Duodenal mucosa (tissue), 2 donors: ENCODE results near the gene MAPK13.
"Not testable (repeated sequence)": the region's sequence is repeated elsewhere in the genome, so short reads cannot be mapped to it uniquely, and the experiment has no call there.

ENCODE experiments used
- H3K27ac ChIP-seq: one replicate; pipeline ENCODE4 v1.7.0; 2013; ENCODE audit warnings: low read depth, low read length
- H3K27me3 ChIP-seq, 2 donors: one replicate each; pipeline ENCODE4 v1.7.0; 2013; ENCODE audit warnings: low read length in 2 of 2, control low read depth in 1 of 2; ENCODE audit not compliant: insufficient read depth in 2 of 2, control insufficient read depth in 1 of 2
- H3K36me3 ChIP-seq, 2 donors: one replicate each; pipeline ENCODE4 v1.7.0; 2013; ENCODE audit warnings: low read length in 2 of 2, control low read depth in 1 of 2; ENCODE audit not compliant: insufficient read depth in 2 of 2, control insufficient read depth in 1 of 2
- H3K4me1 ChIP-seq, 2 donors: one replicate each; pipeline ENCODE4 v1.7.0; 2013; ENCODE audit warnings: low read length in 2 of 2, control low read depth in 1 of 2; ENCODE audit not compliant: insufficient read depth in 2 of 2, control insufficient read depth in 1 of 2
- H3K4me3 ChIP-seq, 2 donors: one replicate each; pipeline ENCODE4 v1.7.0; 2013; ENCODE audit warnings: low read length in 2 of 2, low read depth in 1 of 2
- H3K9ac ChIP-seq, 2 donors: one replicate each; pipeline ENCODE4 v1.7.0; 2013; ENCODE audit warnings: low read length in 2 of 2, low read depth in 1 of 2
- H3K9me3 ChIP-seq, 2 donors: one replicate each; pipeline ENCODE4 v1.7.0; 2013; ENCODE audit warnings: low read length in 2 of 2, control low read depth in 1 of 2; ENCODE audit not compliant: control insufficient read depth in 1 of 2

The MAPK13 gene

DNA sequence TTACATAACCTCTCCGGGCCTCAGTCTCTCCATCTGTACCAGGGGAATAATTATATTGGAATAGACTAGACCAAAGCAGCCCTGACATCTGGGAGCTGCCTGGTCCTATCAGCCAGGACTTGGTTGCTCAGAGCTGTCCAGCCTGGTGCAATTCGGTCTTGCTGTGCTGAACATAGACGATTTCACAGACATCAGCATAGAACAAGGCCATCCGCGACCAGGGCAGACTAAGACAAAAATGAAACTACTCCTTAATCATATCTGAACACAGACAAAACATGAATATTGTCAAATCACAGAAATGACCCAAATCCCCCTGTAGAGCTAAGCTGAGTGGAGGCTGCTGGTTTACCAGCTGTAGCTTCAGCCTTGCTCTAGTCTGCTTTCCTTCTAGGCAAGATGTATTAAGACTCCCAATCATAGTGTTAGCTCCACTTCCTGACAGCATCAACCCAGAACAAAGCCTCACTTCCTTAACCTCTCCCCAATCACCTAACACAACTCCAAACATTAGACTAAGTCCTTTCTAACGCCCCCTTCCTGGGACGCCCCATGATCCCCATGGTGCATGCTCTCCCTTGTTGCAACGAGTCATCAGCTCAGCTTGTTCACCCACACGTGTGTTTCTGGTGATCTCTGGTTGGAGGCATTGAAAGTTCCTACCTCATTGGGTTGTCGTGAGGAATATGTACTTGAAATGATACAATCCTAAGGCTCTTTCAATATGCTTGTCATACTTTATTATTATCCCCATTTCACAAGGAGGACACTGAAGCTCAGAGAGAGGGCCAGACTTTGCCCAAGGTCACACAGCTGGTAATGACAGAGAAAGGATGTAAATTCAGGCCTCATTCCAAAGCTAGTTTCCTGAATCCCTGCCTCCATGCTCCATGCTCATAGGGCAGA, 3.5 kb upstream of the MAPK13 start:
- H3K36me3 ChIP-seq = no peaks in the 10 kb centered on the region
- no peaks in the 10 kb centered on the region for H3K9me3 ChIP-seq
- H3K4me1 ChIP-seq = peaks cover 33 to 37% of the 10 kb centered on the region in 2 donors
- no peaks in the 10 kb centered on the region for H3K27me3 ChIP-seq
- H3K4me3 ChIP-seq = no peak overlapping the region
- no peak overlapping the region for H3K9ac ChIP-seq
- H3K27ac ChIP-seq = no peak overlapping the region

DNA sequence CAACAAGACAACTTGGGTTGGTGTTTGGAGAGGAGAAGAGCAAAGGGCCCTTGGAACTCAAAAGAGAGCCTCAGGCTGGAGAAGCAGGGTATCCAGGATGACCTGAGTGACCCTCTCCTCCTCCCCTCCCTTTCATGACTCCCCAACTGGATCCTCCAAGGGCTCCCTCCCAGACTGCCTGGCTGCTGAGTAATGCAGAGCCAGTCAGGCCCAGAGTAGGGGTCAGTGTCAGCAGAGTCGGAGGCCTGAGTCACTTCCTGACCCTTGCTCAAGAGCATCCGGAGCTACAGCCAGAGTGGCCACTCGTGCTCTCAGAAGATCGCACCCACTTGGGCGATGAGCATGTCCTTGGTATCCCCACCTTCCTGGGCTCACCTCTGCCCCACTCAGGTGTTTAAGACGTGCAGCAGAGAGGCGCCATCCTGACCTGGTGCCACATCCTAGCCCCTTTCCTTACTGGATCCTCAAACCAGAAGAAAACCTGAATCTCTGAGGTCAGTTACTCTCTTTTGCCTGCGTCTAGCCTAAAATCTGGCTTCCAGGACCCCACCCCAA, 2.8 kb upstream of the MAPK13 start:
- Histone ChIP-seq H3K4me3 (no peak overlapping the region), H3K4me1 (peaks cover 37 to 38% of the 10 kb centered on the region in 2 donors)

DNA sequence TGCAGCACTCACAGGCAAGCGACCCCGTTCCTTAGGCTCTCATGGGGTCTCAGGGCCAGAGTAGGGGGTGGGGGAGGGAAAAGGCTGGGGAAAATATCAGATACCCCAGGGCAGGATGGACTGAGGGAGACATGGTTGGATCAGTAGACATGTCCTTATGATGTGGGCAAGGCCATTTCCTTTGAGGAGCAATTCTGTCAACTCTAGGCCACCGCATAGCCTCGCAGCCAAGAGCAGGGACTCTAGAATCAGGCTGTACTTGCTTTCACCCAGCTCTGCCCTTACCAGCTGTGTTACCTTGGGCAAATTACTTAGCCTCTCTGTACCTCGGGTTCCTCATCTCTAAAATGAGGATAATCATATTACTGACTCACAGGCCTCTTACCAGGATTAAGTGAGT, 2.2 kb upstream of the MAPK13 start:
- H3K27ac ChIP-seq = no peak overlapping the region
- H3K4me1 ChIP-seq = peaks cover 42% of the 10 kb centered on the region in 2 donors
- H3K9ac ChIP-seq = no peak overlapping the region

More for the DNA sequence above, 2.8 kb upstream of the MAPK13 start:
- no peaks in the 10 kb centered on the region for H3K27me3 ChIP-seq
- no peaks in the 10 kb centered on the region for H3K9me3 ChIP-seq
- H3K27ac ChIP-seq = no peak overlapping the region
- H3K36me3 ChIP-seq = no peaks in the 10 kb centered on the region
- H3K9ac ChIP-seq = no peak overlapping the region

DNA sequence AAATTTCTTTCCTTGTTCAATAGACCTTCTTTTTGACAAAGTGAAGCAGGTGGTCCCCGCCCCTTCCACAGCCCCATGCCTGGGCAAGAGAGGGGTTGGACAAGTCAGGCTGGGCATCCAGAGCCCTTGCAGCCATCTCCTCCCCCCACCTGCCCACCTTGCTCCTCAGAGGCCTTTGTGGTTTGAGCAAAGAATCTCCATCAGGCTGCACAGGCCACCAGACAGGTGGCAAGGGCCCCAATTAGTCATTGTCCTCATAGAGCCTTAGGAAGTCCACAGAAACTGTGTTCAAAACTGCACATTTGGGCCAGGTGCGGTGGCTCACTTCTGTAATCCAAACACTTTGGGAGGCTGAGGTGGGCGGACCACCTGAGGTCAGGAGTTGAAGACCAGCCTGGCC, 1.5 kb upstream of the MAPK13 start:
- Histone ChIP-seq H3K36me3 (peaks cover 6 to 8% of the 10 kb centered on the region in 2 donors), H3K9me3 (no peaks in the 10 kb centered on the region), H3K9ac (no peak overlapping the region), H3K4me1 (peaks cover 40 to 42% of the 10 kb centered on the region in 2 donors), H3K27me3 (no peaks in the 10 kb centered on the region), H3K4me3 (no peak overlapping the region), H3K27ac (no peak overlapping the region)

More for the DNA sequence above, 2.2 kb upstream of the MAPK13 start:
- Histone ChIP-seq H3K4me3 (no peak overlapping the region), H3K27me3 (no peaks in the 10 kb centered on the region), H3K36me3 (peaks cover 3 to 4% of the 10 kb centered on the region in 2 donors), H3K9me3 (no peaks in the 10 kb centered on the region)

DNA sequence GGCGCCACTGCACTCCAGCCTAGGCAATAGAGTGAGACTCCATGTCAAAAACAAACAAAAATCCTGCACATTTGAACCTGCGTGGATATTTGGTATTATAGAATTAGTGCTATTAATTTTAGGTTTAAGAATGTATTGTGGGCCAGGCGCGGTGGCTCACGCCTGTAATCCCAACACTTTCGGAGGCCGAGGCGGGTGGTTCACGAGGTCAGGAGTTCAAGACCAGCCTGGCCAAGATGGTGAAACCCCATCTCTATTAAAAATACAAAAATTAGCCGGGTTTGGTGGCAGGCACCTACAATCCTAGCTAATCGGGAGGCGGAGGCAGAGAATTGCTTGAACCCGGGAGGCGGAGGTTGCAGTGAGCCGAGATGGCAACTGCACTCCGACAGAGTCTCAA, 979 bp upstream of the MAPK13 start:
- Histone ChIP-seq H3K4me1 (peaks cover 39 to 40% of the 10 kb centered on the region in 2 donors), H3K36me3 (peaks cover 6 to 13% of the 10 kb centered on the region in 2 donors)
- H3K9me3 ChIP-seq, H3K4me3 ChIP-seq, H3K9ac ChIP-seq, H3K27me3 ChIP-seq, H3K27ac ChIP-seq: not testable (repeated sequence)

DNA sequence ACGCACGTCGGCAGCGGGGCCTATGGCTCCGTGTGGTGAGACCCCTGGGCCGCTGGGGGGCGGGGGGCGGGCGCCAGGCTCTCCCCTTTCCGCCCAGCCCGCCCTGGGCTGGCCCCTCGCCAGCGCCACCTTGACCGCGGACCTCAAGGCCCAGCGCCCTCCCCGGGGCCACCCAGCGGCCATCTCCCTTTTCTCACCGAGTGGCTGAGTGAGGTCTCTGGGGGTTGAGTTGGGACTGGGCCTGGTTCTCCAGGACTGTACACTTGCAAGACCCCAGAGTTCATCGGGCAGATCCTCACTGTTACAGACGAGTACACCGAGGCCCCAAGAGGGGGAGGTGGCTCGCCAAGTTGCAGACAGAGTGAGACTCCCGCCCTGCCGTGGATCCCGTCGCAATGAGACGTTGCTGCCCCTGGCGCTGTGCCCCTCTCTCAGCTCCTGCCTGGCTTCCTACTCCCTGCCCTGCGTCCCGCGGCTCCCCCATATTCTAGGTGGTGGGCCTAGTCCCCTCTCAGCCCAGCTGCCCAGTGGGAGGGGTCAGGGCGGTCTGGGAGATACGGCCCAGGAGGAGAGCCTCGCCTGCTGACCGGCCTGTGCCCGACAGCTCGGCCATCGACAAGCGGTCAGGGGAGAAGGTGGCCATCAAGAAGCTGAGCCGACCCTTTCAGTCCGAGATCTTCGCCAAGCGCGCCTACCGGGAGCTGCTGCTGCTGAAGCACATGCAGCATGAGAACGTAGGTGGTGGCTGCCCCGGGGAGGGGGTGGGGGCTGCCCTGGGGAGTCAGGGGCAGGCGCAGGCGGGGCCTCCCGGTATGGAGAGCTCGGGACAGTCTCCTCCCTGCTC, 576 bp downstream of the MAPK13 start:
- Histone ChIP-seq H3K4me1 (peaks cover 38 to 40% of the 10 kb centered on the region in 2 donors), H3K9ac (peak overlapping the region; percentile 84 to 95), H3K9me3 (no peaks in the 10 kb centered on the region), H3K27me3 (no peaks in the 10 kb centered on the region), H3K36me3 (peaks cover 11 to 25% of the 10 kb centered on the region in 2 donors), H3K27ac (peak overlapping the region; percentile 94), H3K4me3 (peak overlapping the region; percentile 78 to 91)

DNA sequence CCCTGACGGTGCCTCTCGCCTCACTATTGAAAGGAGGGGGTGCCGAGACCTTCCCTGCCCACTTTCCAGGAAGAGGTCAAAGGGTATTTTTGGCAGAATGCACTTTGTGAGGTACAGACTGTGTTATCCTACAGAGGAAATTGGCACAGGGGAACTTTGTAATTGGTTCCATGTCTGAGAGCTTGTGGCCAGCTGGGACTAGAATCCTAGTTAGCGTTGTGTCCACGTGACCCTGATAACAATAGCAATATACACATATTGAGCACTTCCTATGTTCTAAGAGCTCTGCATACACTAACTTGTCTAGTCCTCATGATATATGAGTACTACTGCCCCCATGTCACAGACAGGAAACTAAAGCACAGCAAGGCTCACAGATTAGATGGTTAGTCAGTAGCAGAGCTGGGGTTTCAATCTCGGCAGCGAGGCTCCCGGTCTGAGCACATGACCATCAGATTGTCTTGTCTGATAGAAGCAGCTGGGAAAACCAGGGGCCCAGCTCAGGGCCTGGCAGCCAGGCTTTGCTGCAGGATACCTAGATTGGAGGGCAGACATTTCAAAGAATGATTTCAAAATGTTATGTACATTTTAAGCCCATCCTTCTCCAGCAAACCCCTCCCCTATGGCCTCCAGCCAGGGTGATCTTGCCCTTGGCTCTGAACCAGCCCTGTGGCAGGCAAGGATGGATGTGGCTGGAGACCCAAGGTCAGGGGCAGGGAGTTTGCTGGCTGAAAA, 1.4 kb downstream of the MAPK13 start:
- Histone ChIP-seq H3K9ac (peak overlapping the region; percentile 84 to 95), H3K4me1 (peaks cover 38% of the 10 kb centered on the region in 2 donors), H3K9me3 (no peaks in the 10 kb centered on the region), H3K27me3 (no peaks in the 10 kb centered on the region), H3K4me3 (peak overlapping the region; percentile 78 to 91), H3K27ac (peak overlapping the region; percentile 94), H3K36me3 (peaks cover 19 to 33% of the 10 kb centered on the region in 2 donors)

DNA sequence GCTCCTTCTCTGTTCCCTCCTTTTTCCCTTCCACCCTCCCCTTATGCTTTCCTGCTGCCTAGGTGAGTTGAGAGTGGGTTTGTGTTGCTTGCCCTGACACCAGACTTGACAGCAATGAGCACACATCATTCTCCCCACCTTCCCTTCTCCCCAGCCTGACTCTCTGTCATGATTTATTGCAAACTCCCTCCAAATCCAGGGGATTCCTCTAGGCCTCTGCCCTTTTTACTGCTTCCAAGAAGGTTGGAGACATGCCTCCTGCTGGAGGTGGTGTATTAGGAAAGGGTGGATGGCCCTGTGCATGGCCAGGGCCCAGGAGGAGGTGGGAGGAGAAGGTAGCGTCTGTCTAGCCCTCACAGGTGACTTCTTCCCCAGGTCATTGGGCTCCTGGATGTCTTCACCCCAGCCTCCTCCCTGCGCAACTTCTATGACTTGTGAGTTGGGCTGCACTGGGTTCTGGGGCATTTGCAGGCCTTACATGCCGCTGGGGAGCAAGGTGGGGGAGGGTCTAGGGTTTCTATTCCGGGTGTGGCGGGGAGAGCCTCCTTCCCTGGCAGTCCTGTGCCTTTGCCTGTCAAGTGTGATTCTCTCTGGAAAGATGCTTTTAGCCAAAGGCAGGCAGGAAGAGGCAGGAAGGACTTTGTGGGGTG, 2.1 kb downstream of the MAPK13 start:
- peaks cover 19 to 34% of the 10 kb centered on the region in 2 donors for H3K36me3 ChIP-seq
- H3K9me3 ChIP-seq = no peaks in the 10 kb centered on the region
- H3K27me3 ChIP-seq = no peaks in the 10 kb centered on the region
- peaks cover 31 to 32% of the 10 kb centered on the region in 2 donors for H3K4me1 ChIP-seq
- H3K9ac ChIP-seq = peak overlapping the region in 1 of 2 donors; percentile 95
- peak overlapping the region; percentile 78 to 91 for H3K4me3 ChIP-seq
- H3K27ac ChIP-seq = peak overlapping the region; percentile 94

DNA sequence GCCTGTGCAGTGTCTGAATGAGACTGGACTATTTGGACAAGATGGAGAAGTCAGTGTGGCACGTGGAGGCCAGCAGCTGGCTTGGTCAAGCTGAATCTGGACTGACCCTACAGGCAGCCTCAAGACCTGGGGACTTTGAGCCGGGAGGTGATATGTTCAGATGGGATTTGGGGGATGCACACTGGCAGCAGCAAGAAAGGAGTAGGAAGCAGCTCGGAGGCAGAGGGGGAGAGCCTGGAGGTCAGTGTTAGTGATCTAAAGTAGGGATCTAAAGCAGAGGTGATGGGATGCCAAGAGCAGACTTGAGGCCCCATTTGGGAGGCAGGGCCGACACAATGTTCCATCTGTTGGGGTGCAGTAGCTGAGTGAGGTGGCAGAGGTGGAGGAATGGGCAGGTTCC, 2.8 kb downstream of the MAPK13 start:
- H3K36me3 ChIP-seq = peaks cover 22 to 36% of the 10 kb centered on the region in 2 donors
- H3K4me3 ChIP-seq = no peak overlapping the region
- no peaks in the 10 kb centered on the region for H3K9me3 ChIP-seq
- H3K27ac ChIP-seq = no peak overlapping the region
- H3K4me1 ChIP-seq = peaks cover 26 to 30% of the 10 kb centered on the region in 2 donors
- no peak overlapping the region for H3K9ac ChIP-seq
- no peaks in the 10 kb centered on the region for H3K27me3 ChIP-seq
